ENCODE data around the gene XBP1. TPM values are rescaled to one million over a fixed set of nuclear protein-coding genes. Genes with fewer than 3 reads are reported as not detected.

Gene XBP1
- total RNA-seq, 2 experiments from 2014 or later = 86.1 to 87.0 TPM

DNA sequence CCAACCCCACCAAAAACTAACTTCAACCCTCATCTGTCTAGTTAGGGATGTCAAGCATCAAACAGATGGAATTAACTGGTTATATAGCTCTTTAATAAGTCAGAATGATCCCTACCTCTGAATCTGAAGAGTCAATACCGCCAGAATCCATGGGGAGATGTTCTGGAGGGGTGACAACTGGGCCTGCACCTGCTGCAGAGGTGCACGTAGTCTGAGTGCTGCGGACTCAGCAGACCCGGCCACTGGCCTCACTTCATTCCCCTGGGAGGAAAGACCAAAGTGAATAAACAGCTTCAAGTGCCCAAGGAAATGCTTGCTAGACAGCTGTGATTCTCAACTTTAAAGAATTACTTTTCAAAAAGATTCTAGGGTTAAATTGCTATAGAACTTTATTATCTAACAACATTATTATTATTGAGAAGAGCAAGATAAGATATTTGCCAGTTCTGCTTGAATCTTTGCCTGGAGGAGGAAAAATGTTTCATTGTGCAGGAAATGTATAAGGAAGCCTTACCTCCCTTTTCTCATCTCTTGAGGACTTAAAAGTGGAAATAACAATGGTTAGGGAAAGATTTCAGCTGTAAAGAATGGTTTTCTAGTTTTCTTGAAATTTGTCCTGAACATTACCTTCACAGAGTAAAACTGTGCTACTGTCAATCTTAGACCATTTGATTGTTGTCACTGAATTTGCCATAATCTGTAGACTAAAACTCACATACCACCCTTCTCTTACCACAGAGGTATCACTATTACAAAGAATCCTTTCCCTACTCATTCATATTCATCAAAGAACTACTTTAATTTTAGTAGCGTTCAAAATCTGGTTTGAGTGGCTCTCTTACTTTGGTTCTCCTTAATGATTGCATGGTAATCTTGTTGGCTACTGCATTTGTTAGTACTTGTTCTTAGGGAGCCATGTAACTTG lies 4.2 kb downstream of the XBP1 start:
- ChIA-PET CTCF (interaction anchor here (1.5 kb wide), 1 partner anchor 32 kb away, joined by 4 read pairs; no protein-coding TSS in a partner anchor), POLR2A (no interaction called here)

DNA sequence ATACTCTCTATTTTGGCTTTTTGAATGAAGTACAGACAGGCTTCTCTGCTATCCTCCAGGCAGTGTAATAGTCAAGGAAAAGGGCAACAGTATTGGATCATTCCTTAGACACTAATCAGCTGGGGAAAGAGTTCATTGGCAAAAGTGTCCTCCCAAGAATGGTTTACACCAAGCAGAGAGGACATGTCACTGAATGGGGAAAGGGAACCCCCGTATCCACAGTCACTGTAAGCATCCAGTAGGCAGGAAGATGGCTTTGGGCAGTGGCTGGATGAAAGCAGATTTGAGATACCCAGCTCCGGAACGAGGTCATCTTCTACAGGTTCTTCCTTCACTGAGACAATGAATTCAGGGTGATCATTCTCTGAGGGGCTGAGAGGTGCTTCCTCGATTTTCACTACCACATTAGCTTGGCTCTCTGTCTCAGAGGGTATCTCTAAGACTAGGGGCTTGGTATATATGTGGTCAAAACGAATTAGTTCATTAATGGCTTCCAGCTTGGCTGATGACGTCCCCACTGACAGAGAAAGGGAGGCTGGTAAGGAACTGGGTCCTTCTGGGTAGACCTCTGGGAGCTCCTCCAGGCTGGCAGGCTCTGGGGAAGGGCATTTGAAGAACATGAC lies 5.2 kb downstream of the XBP1 start:
- ChIA-PET CTCF (no interaction called here), POLR2A (no interaction called here)

DNA sequence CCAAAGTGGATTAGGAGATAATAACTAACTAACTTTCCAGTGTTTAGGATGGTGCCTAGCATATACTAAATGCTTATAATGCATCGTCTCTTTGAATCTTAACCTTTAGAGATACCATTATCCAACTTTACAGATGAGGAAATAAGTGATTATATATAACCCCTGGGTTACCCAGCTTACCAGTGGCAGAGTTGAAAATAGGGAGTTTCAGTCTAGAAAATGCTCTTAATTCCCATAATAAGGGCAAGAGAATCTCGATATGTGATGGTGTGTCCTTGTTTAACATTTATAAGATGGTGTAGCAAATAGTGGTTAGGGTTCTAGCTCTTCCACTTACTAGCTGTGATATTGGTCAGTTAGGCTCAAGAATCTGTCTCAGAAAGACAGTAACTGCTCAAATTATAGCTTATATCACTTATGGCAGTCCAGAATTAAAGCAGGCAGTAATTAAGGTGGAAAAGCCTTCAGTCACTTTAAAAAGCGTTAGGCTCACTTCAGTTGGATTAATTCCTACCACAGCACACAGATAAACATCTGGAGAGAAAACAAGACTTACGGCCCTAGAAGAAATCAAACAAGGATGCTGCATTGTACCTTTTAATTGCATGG lies 6.3 kb downstream of the XBP1 start:
- CTCF ChIA-PET = no interaction called here
- POLR2A ChIA-PET = no interaction called here

DNA sequence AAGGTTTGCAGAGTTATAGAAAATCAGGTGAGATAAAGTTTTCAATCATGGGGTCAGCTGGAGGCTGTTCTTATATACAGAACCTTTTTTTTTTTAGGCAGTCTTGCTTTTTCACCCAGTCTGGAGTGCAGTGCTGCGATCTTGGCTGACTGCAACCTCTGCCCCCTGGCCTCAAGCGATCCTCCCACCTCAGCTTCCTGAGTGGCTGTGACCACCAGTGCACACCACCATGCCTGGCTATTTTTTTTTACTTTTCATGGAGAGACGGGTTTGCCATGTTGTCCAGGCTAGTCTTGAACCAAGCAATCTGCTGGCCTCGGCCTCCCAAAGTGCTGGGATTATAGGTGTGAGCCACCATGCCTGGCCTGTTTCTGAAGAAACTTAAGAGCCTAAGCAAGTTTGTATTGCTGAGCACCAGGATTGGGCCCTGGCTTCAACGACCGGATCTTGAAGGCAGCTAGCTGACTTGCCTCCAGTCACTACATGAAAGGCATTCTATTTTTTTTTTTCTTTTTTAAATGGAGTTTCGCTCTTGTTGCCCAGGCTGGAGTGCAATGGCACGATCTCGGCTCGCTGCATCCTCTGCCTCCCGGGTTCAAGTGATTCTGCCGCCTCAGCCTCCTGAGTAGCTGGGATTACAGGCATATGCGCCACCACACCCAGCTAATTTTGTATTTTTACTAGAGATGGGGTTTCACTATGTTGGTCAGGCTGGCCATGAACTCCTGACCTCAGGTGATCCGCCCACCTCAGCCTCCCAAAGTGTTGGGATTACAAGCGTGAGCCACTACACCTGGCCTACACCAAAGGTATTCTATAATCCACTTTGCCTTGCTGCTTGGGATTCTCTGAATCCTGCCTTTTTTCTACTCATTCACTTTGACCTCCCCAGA lies 7.6 kb downstream of the XBP1 start:
- POLR2A ChIA-PET = interaction anchor here (0.7 kb wide), 2 partner anchors 16 to 24 kb away, joined by 3 read pairs; no protein-coding TSS in a partner anchor
- CTCF ChIA-PET = interaction anchor here (0.6 kb wide), 1 partner anchor 42 kb away, joined by 3 read pairs; no protein-coding TSS in a partner anchor

DNA sequence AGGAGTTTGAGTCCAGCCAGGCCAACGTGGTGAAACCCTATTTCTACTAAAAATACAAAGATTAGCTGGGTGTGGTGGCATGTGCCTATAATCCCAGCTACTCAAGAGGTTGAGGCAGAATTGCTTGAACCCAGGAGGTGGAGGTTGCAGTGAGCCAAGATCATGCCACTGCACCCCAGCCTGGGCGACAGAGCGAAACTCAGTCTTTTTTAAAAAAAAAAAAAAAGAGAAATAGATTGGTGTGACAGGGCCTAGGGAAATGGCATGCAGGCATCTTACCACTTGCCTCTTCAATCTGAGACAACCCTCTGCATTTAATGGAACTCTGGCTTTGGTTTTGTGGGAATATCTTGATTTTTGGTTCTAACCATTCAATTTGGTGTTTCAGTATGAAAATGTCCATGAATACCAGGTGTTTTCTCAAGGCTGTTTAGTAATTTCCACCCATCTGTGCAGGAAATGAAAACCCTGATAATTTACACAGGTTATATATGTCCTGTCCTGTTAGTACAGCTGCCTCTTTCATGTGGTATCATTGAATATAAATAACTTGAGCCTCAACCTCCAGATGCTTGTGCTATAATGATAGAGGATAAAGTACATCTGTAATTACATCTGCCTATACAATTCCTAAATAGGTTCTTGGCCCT lies 8.4 kb downstream of the XBP1 start:
- ChIA-PET CTCF (interaction anchor here (0.6 to 1.1 kb wide), 2 partner anchors 18 to 41 kb away, joined by 3 read pairs; no protein-coding TSS in a partner anchor), POLR2A (interaction anchor here (0.7 to 1.2 kb wide), 4 partner anchors 17 to 26 kb away, joined by 3 to 5 read pairs (median 4); no protein-coding TSS in a partner anchor)

DNA sequence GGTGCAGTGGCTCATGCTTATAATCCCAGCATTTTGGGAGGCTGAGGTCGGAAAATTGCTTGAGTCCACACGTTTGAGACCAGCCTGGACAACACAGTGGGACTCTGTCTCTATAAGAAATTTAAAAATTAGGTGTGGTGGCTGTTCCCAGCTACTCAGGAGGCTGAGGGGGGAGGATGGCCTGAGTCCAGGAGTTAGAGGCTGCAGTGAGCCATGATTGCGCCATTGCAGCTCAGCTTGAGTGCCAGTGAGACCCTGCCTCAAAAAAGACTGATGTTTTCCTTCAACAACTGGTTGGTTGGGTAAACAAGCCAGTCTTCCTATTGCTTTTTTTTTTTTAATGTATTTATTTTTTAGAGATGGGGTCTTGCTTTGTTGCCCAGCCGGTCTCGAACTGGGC lies 9.2 kb downstream of the XBP1 start:
- POLR2A ChIA-PET = interaction anchor here (0.5 to 1.2 kb wide), 3 partner anchors 20 to 57 kb away, joined by 3 to 5 read pairs (median 4); no protein-coding TSS in a partner anchor
- CTCF ChIA-PET = interaction anchor here (1.1 kb wide), 1 partner anchor 18 kb away, joined by 3 read pairs; no protein-coding TSS in a partner anchor

DNA sequence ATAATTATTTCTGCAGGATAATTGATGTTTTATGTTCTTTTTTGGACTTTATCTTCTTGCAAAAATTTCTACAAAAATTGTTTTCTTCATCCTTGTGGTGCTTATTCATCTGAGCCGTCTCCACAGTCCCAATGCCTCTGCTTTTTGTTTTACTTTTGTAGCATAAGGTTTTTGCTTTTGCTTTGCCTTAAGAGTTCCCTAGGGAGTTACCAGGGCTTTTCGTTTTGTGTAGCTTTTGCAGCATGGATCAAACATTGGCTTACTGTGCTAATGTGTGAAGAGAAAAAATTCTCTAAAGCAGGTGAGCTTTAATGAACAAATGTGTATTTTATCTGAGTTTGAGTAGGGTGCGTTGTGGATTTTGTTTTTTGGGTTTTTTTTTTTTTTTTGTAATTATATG lies 11.8 kb downstream of the XBP1 start:
- ChIA-PET CTCF (interaction anchor here (2.6 kb wide), 1 partner anchor 41 kb away, joined by 7 read pairs; no protein-coding TSS in a partner anchor), POLR2A (interaction anchor here (0.7 to 0.8 kb wide), 2 partner anchors 45 to 220 kb away, joined by 3 read pairs; no protein-coding TSS in a partner anchor)

DNA sequence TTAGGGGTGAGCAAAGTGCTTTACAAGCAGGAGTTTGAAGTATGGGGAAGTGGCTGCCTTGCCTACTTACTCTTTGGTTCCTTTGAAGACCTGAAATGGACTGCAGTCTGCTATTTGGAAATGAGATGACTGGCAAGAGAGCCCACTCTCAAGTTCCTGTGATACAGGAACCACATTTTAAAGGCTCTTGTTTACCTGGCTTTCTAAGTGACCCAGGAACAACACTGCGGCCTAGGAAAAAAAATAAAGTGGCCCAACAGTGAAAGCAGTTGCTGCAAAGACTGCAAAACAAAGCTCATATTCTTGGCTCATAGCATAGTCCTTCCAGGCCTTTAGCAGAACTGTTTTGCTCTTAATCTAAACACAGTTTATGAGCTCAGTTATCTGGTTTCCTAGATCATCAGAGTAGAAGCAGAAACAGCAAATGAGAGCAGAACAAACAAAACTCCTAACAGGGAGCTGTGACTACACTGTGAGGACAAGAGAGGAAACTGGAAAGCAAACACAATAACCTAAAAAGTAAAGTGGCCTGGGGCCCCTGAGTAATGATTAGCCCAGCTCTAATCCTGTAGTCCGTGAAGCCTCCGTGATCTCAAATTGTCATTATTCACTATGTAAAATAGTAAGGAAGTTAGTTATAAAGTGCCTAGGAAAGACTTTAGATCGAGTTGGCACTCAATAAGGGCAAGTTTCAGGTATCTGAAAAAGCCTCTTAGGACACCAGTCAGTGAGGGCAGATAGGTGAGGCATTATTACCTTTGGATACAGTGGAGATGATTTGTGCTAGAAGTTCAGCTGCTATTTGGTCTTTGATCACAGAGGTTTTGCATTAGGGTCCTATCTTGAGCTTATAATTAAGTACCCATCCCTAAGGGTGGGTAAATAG lies 16.3 kb downstream of the XBP1 start:
- POLR2A ChIA-PET = no interaction called here

DNA sequence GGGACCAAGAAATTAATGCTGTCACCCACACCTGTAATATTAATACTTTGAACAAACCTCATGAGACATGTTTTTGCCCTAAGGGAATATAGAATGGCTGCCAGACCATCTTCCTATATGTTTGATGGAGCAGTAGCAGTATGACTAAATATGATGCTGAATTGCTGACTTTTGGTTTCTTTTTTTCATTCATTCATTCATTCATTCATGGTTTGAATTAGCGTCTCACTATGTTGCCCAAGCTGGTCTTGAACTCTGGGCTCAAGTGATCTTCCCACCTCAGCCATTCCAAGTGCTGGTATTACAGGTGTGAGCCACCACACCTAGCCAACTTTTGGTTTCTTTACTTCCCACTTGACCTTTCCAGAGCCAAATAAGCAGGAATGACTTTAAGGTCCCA lies 20.1 kb downstream of the XBP1 start:
- ChIA-PET POLR2A (interaction anchor here (0.6 kb wide), 1 partner anchor 43 kb away, joined by 3 read pairs; no protein-coding TSS in a partner anchor), CTCF (interaction anchor here (1.0 kb wide), 1 partner anchor 179 kb away, joined by 3 read pairs; no protein-coding TSS in a partner anchor)

More for the DNA sequence above, 16.3 kb downstream of the XBP1 start:
- CTCF ChIA-PET = no interaction called here

DNA sequence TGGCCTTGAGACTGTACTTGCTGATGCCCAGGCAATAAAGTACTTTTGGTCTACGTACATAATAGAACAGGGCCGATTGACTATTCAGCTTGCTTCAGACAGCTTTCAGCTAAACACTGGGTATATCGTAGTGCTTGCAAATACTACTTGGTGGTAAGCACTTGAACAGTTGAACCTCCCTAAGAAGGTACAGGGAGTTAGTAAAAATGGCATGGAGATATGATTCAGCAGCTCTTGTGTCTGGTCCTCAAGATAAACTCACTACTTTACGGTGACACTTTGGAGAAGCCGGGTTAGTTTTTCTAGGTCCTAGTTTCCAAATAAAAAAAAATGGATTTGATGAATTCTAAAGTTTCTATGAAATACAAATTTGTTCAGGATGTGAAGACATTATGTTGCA lies 20.5 kb downstream of the XBP1 start:
- CTCF ChIA-PET = no interaction called here

DNA sequence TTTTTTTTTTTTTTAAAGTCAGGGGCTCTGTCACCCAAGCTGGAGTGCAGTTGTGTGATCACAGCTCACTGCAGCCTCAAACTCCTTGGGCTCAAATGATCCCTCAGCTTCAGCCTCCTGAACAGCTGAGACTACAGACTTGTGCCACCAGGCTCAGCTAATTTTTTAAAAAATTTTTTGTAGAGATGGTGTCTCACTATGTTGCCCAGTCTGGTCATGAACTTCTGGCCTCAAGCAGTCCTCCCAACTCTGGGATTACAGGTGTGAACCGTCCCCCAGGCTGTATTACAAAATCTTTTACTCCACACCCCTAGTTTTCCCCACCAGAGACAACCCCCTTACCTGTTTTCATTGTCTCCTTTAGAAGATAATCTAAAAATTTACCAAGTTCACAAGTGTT lies 26.0 kb downstream of the XBP1 start:
- POLR2A ChIA-PET = interaction anchor here (4.2 kb wide), 1 partner anchor 25 kb away, joined by 44 read pairs; the partner anchor contains the start of gene XBP1
- CTCF ChIA-PET = interaction anchor here (0.8 to 2.6 kb wide), 2 partner anchors 20 to 25 kb away, joined by 5 to 19 read pairs; partner anchors contain the start of gene XBP1

More for the DNA sequence above, 20.5 kb downstream of the XBP1 start:
- POLR2A ChIA-PET = no interaction called here

DNA sequence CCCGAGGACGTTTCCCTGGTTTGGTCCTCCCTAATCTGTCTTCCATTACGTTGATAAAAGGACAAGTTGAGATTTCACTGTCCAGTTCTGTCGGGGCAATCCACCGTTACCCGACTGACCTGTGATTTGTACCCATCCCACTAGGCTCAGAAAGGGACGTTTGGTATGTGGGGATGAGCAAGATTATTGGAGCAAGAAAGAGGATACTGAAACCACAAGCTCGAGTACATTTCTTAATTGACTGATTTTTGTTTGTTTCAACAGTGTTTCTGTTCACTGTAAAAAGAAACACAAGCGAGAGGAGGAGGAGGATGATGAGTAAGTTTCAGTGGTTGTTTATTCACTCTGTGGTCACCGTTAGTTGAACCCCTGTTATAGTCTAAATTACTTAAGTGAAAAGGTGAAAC lies 26.9 kb downstream of the XBP1 start:
- ChIA-PET CTCF (interaction anchor here (0.6 to 2.6 kb wide), 4 partner anchors 18 to 108 kb away, joined by 3 to 19 read pairs (median 4); partner anchors contain the start of gene XBP1), POLR2A (interaction anchor here (1.0 to 4.2 kb wide), 2 partner anchors 26 to 31 kb away, joined by 3 to 44 read pairs; partner anchors contain the start of gene XBP1)

DNA sequence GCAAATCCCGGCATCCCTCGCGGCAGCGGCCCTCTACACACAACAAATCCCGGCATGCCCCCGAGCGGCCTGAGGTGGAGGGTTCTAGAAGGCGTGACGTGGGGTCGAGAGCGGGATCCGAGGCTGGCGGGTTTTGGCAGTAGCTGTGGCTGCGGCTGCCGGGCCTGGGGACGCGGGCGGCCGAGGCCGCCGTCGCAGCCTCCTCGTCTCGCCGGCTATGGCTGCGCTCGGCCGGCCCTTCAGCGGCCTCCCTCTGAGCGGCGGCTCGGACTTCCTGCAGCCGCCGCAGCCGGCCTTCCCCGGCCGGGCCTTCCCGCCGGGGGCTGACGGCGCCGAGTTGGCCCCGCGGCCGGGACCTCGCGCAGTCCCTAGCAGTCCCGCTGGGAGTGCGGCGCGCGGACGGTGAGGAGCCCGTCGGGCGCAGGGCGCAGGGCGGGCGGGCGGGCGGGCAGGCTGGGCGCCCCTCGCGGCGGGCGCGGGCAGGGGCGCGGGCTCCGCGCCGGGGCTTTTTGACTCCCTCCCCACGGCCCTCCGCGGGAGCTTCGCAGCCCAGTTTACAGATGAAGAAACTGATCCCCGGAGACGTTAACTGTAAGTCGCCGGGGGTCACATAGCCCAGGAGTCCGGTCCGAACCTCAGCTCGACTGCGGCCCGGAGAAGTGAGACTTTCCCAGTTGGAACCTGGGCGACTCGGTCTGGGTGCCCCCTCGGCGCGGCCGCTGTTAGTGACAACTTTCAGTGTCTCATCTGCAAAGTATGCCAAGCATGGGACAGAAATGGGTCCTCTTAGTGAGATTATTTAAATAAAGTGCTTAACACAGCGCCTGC lies 27.5 kb downstream of the XBP1 start, which contains the start of gene CCDC117:
Gene CCDC117 (plus strand): TSS at position 63 of the 828 bp plus-strand sequence. CDS start 155 bp downstream, at position 218.
- ChIA-PET CTCF (interaction anchor here (0.6 to 2.6 kb wide), 3 partner anchors 12 to 27 kb away, joined by 3 to 19 read pairs (median 4); partner anchors contain the start of gene XBP1), POLR2A (interaction anchor here (1.0 to 4.2 kb wide), 2 partner anchors 26 to 30 kb away, joined by 3 to 44 read pairs; partner anchors contain the start of gene XBP1)

DNA sequence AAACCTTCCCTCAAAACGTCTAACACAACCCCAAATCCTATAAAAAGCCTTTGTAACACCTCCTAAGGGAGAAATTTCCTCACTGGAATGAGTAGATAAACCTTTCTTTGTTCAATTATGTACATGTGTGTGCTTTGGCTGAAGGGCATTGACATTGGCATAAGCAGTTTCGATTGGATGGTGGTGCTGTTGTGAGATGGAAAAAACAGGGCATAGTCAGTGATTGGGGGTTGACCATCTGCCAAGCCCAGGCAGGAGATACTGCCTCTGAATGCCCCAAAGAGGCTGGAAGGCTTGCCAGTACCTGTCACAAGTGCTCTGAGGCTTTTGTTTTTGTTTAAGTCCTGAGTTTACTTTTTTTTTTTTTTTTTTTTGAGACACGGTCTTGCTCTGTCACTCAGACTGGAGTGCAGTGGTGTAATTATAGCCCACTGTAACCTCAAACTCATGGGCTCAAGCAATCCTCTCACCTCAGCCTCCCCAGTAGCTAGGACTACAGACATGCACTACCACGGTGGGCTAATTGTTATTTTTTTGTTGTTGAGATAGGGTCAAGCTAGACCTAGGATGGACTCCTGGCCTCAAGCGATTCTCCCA lies 29.1 kb downstream of the XBP1 start:
- CTCF ChIA-PET = no interaction called here
- POLR2A ChIA-PET = interaction anchor here (4.2 kb wide), 1 partner anchor 28 kb away, joined by 44 read pairs; the partner anchor contains the start of gene XBP1

DNA sequence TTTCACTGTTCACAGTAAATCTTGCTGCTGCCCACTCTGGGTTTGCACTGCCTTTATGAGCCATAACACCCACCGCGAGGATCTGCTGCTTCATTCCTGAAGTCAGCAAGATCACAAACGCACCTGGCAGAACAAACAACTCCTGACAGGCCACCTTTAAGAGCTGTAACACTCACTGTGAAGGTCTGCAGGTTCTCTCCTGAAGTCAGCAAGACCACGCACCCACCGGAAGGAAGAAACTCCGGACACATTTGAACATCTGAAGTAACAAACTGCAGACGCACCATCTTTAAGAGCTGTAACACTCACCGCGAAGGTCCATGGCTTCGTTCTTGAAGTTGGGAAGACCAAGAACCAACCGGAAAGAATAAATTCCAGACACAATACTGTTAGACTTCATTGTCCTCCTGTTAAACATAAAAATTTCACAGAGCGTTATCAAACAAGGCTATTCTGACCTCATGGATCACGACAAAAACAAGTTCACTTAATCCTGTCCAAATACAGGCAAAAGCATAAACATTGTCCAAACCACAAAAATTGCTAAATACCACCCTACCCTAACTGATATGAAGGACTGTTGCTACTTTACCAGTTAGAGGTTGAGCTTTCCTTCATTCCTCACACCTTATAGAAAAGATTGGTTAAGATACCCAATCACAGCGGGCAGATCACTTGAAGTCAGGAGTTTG lies 30.8 kb downstream of the XBP1 start:
- ChIA-PET CTCF (interaction anchor here (0.8 kb wide), 1 partner anchor 60 kb away, joined by 3 read pairs; no protein-coding TSS in a partner anchor), POLR2A (no interaction called here)

All from activated CD8-positive, alpha-beta memory T cell treated with anti-CD3 and anti-CD28 coated beads for 36 hours (primary cell).